LNCaP clone FGC (cell line): Measurements from ENCODE around the gene TRIM46.

Experiments
- DNase-seq: peaks from one replicate; pipeline ENCODE4 v3.0.0-alpha.2; 2011; ENCODE audit warnings: low read depth
- H3K4me3 ChIP-seq: 2 replicates; pipeline ENCODE4 v1.5.1; 2011; ENCODE audit warnings: mild to moderate bottlenecking, low read depth, low read length, control low read depth
- TF ChIP-seq, protein P1 (sequence below): IDR thresholded peaks from 2 replicates; pipeline ENCODE4 v1.5.1; 2012; ENCODE audit warnings: mild to moderate bottlenecking; ENCODE audit not compliant: control insufficient read depth, insufficient read depth; ENCODE audit errors: extremely low read depth

Gene TRIM46

DNA sequence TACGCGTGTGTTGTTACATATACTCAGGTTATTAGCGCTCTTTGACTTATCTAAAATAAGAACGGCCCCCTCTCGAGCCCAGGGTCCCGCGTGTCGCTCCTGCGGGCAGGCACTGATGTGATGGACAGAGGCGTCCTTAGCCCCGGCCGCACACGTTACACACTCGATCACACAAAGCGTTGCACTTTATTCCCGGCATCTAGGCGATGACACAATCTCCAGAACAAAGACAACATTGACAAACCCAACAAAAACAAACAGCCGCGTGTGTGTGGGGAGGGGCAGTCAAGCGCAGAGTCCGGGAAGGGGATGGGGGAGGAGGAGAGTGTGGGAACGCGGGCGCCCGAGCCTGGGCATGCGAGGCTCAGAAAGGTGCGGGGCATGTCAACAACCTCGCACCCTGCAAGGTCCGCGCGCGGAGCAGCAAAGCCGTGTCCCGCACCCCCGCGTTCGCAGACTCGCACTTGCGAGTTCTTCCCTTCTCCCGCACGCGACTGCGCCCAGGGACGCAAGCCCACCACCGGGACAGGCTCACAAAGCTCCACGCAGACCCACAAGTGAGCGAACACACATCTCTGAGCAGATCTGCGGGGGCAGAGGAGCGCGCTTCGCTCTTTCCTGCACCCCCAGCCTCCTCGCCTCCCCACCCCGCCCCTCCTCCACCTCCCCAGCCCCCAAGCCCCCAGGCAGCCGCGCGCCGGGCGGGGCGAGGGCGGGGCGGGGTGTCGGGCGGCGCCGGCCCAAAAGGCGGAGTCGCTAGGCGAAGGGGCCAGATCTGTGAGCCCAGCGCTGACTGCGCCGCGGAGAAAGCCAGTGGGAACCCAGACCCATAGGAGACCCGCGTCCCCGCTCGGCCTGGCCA, 46.3 kb upstream of the TRIM46 start, which contains the start of gene EFNA1:
TSS of gene EFNA1 (plus strand) at position 772 of the 862 bp plus-strand sequence. CDS start 102 bp downstream, outside the sequence.
- DNase-seq: peak; percentile 88
- H3K4me3 ChIP-seq: peak within 1 kb of the TSS; percentile 88
- TF ChIP-seq, protein P1, sequence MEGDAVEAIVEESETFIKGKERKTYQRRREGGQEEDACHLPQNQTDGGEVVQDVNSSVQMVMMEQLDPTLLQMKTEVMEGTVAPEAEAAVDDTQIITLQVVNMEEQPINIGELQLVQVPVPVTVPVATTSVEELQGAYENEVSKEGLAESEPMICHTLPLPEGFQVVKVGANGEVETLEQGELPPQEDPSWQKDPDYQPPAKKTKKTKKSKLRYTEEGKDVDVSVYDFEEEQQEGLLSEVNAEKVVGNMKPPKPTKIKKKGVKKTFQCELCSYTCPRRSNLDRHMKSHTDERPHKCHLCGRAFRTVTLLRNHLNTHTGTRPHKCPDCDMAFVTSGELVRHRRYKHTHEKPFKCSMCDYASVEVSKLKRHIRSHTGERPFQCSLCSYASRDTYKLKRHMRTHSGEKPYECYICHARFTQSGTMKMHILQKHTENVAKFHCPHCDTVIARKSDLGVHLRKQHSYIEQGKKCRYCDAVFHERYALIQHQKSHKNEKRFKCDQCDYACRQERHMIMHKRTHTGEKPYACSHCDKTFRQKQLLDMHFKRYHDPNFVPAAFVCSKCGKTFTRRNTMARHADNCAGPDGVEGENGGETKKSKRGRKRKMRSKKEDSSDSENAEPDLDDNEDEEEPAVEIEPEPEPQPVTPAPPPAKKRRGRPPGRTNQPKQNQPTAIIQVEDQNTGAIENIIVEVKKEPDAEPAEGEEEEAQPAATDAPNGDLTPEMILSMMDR: no peak

DNA sequence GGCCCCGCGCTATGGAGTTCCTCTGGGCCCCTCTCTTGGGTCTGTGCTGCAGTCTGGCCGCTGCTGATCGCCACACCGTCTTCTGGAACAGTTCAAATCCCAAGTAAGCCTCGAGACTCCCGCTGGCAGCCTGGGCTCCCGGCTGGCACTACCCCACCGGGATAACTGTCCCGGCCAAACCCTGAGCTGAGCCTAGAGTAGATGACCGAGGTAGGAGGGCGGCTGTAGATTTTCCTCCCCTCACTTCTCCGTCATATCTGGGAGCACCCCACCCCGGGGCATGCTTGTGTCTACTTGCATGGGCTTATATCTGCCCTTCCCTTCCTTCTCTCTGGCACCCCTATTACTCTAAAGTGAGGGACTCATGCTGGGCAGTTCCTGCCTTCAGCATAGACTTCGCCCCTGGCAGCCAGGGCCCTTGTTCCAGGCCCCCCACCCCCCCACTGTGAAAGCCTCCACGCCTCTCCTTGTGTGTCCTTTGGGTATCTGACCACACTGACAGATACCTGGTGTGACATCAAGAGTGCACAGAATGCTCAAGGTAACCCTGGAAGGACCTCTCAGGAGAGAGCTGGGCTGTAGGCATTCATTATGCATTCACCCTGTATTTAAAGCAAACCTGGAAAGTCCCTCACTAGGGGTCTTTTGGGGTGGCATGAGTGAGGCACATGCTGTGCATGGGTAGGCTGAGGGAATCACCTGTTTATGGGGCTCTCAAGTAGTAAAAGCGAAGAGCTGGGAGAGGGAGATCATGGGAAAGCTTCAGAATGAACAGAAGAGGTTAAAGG, 45.5 kb upstream of the TRIM46 start:
- peak overlapping the region; percentile 88 for H3K4me3 ChIP-seq
- no peak for DNase-seq
- TF ChIP-seq, protein P1: no peak

DNA sequence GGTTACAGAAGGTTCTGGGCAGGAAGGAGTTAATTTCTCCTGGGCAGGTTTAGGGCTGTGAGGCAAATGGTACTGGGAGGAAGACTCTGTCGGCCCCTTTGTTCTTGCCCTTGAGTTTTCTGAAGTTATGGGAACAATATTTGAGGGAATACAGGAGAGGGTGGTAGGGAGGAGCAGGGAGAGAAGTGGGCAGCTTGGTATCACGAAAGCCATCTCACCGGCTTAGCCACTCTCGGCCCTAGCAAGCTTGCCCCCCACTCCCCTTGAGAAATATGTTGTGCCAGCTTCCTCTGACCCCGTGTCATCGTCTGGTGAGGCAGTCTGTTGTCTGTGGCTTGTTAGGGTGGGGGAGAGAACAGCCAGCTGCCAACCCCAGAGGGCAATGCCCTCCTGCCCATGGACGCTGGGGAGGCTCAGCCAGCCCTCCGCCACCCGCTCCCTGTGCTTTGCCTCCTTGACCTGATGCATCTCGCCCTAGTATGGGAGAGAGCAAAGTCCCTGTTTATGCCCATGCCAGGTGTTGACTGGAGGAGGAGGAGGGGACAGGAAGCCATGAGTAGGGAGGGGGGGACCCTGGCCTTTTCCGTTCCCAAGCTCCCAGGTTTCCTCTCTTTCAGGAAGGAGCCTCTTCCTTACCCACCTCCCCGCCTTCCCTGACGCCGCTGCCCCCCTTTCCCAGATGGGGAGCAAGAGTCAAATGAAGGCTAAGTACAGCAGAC, 44.7 kb upstream of the TRIM46 start:
- H3K4me3 ChIP-seq: peak overlapping the region; percentile 88
- no peak for DNase-seq
- TF ChIP-seq, protein P1: no peak

DNA sequence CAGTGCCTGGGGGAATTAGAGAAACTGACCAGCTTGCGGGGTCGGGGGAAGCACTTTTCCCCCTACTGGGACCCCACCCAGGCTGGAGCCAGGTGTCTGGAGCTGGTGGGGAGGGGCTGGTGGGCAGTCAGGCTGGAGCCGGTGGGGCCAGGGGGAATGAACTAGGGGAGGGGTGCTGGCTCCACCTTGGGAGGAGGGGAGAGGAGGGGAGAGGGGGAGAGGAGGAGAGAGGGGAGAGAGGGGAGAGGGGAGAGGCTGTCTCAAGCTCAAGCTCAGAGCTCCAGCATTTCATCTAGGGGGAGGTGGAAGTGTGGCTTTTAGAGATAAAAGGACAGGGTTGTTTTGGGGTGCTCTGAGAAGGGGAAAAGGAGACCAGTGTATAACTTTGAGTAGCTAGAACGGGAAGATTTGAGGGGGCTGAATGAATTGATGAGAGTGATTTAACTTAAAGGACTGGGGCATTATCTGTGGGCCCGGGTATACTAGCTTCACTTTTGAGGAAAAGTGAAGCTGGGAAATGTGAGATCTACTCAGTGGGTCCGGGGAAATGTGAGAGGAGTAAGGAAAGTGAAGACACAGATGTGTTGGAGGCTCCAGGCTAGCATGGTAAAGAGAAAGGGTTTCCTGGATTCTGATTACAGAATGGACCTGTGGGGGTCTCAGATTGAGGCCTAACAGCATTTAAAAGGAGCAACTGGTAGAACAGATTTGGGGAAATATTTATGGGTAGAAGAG, 43.2 kb upstream of the TRIM46 start:
- TF ChIP-seq, protein P1: no peak
- H3K4me3 ChIP-seq: peak overlapping the region; percentile 88
- DNase-seq: no peak

DNA sequence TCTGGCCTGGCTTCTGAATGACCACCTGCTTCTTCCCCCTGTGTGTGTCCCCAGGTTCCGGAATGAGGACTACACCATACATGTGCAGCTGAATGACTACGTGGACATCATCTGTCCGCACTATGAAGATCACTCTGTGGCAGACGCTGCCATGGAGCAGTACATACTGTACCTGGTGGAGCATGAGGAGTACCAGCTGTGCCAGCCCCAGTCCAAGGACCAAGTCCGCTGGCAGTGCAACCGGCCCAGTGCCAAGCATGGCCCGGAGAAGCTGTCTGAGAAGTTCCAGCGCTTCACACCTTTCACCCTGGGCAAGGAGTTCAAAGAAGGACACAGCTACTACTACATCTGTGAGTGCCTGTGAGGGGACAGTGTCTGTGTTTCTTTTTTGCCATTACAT, 42.4 kb upstream of the TRIM46 start:
- TF ChIP-seq, protein P1: no peak
- peak; percentile 90 for DNase-seq
- H3K4me3 ChIP-seq: peak overlapping the region; percentile 88

DNA sequence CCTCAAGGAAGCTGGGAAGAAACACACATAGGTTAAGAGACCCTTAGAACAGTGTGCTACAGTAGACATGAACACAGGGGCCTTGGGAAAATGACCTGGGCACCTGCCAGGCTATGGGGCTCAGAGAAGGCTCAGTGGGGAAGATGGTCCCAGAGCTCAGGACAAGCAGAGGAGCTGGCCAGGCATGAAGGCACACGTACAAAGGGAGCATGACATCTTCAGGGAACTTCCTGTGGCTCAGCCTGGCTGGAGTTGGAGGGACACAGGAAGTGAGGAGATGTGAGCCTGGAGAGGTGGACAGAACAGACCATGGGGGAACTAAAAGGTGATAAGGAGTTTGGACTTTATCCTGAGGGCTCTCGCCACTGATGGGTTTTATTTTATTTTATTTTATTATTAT, 41.8 kb upstream of the TRIM46 start:
- H3K4me3 ChIP-seq: peak overlapping the region; percentile 88; the same call in 1 of the 2 replicates
- TF ChIP-seq, protein P1: no peak
- no peak for DNase-seq
